ENCODE measurements around the gene CEP89.

CEP89 gene

GRCh38 chr19:32881766-32882165 lies 90.0 kb downstream of the CEP89 start:
- in situ Hi-C loops (cut with MboI; ENCODE audit: low pct_unique_long_range_greater_than_20kb, low sequenced_read_pairs, unreplicated experiment) = no loop called here
- DNase-seq (ENCODE audit: low spot score) = peak; percentile 7
- TF ChIP-seq, protein P1, sequence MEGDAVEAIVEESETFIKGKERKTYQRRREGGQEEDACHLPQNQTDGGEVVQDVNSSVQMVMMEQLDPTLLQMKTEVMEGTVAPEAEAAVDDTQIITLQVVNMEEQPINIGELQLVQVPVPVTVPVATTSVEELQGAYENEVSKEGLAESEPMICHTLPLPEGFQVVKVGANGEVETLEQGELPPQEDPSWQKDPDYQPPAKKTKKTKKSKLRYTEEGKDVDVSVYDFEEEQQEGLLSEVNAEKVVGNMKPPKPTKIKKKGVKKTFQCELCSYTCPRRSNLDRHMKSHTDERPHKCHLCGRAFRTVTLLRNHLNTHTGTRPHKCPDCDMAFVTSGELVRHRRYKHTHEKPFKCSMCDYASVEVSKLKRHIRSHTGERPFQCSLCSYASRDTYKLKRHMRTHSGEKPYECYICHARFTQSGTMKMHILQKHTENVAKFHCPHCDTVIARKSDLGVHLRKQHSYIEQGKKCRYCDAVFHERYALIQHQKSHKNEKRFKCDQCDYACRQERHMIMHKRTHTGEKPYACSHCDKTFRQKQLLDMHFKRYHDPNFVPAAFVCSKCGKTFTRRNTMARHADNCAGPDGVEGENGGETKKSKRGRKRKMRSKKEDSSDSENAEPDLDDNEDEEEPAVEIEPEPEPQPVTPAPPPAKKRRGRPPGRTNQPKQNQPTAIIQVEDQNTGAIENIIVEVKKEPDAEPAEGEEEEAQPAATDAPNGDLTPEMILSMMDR (IDR thresholded peaks at IDR 0.05; ENCODE audit: extremely low read depth, insufficient read depth, missing control alignments) = no peak

GRCh38 chr19:32880622-32881021 lies 91.1 kb downstream of the CEP89 start:
- TF ChIP-seq, protein P1 (IDR thresholded peaks at IDR 0.05; ENCODE audit: extremely low read depth, insufficient read depth, missing control alignments) = no peak
- DNase-seq (ENCODE audit: low spot score) = peak; percentile 12
- in situ Hi-C loops (cut with MboI; ENCODE audit: low pct_unique_long_range_greater_than_20kb, low sequenced_read_pairs, unreplicated experiment) = no loop called here

DNA sequence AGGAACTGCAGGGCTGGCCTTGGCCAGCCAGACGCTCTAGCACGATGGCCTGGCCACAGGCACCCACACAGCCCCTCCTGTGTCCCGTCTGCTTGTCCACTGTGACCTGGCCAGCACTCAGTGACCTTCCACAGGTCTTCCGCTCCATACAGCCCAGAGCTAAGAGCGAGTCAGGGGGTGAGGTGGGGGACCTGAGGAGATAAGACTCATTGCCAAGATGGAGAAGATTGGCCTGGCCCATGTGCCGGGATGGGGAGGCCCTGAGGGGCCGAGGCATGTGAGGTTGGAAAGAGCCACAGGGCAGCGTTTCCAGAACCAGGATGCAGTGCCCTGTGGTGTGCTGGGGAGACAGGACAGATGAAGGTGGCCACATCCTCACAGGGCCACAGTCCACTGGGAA lies 92.0 kb downstream of the CEP89 start:
- in situ Hi-C loops (cut with MboI; ENCODE audit: low pct_unique_long_range_greater_than_20kb, low sequenced_read_pairs, unreplicated experiment) = no loop called here
- no peak for DNase-seq (ENCODE audit: low spot score)
- TF ChIP-seq, protein P1 (IDR thresholded peaks at IDR 0.05; ENCODE audit: extremely low read depth, insufficient read depth, missing control alignments) = no peak

DNA sequence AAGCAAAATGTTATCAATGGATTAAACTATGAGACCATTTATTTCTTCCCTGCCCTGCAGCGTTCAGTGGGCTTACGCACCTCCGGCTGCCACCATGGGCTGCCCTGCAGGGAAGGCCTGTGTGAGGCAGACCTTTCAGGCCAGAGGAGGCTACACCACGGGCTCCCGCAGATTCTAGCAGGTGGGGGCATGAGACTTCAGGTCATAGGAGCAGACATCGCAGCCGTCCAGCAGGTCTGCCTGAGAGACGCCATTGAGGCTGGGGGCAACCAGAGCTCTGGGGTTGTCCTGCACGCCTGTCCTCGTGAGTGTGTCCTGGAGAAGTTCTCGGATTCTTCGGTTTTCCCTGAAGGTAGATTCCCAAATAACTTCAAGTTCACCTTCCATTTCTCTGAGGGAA lies 92.8 kb downstream of the CEP89 start:
- in situ Hi-C loops (cut with MboI; ENCODE audit: low pct_unique_long_range_greater_than_20kb, low sequenced_read_pairs, unreplicated experiment) = no loop called here
- DNase-seq (ENCODE audit: low spot score) = no peak
- TF ChIP-seq, protein P1 (IDR thresholded peaks at IDR 0.05; ENCODE audit: extremely low read depth, insufficient read depth, missing control alignments) = no peak

DNA sequence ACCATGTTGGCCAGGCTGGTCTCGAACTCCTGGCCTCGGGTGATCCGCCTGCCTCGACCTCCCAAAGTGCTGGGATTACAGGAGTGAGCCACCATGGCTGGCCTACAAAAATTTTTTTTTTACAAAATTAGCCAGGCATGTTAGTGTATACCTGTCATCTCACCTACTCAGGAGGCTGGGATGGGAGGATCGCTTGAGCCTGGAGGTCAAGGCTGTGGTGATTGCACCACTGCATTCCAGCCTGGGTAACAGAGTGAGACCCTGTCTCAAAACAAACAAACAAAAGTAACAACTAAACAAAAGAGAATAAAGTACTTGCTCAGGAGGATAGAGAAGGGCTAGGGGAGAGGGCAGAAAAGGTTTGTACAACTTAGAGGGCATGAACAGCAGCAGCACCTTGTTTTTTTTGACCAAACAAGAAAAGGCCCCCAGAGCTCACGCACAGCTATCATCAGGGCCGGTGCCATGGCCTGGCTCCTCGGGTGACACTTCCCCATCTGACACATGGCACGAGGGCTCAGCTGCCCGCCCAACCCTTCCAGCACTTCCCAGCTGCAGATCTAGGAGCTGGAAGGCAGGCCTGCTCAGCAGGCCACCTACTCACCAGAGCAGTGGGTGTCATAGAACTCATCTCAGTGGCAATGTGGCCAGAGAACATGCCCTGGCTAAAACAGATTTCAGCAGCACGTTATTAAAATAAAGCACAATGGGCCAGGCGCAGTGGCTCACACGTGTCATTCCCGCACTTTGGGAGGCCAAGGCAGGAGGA lies 93.6 kb downstream of the CEP89 start:
- no peak for DNase-seq (ENCODE audit: low spot score)
- TF ChIP-seq, protein P1 (IDR thresholded peaks at IDR 0.05; ENCODE audit: extremely low read depth, insufficient read depth, missing control alignments) = no peak
- in situ Hi-C loops (cut with MboI; ENCODE audit: low pct_unique_long_range_greater_than_20kb, low sequenced_read_pairs, unreplicated experiment) = no loop called here

DNA sequence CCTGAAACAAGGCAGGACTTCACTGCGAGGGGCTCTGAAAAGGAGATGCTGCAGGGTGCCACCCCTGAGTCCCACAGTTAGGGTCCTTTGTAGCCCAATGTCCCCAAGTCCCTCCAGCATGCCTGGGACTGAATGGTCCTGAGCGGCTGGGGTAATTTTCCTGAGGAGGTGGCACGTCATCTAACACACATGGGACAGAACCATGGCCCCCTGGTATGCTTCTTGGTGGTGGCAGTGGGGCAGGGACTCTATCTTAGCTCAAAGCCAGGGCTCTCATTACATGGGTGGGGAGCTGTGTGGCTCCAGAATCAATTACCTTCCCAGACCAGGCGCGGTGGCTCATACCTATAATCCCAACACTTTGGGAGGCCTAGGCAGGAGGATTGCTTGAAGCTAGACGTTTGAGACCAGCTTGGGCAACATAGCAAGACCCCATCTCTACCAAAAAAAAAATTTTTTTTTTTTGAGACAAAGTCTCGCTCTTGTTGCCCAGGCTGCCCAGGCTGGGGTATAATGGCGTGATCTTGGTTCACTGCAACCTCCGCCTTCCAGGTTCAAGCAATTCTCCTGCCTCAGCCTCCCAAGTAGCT lies 94.3 kb downstream of the CEP89 start:
- TF ChIP-seq, protein P1 (IDR thresholded peaks at IDR 0.05; ENCODE audit: extremely low read depth, insufficient read depth, missing control alignments) = no peak
- in situ Hi-C loops (cut with MboI; ENCODE audit: low pct_unique_long_range_greater_than_20kb, low sequenced_read_pairs, unreplicated experiment) = no loop called here
- peak; percentile 5 for DNase-seq (ENCODE audit: low spot score)
